Pancreas (tissue), 10 donors: ENCODE results near the gene FAM193A. TPM values are rescaled to one million over a fixed set of nuclear protein-coding genes. Genes with fewer than 3 reads are reported as not detected.
"Not testable (repeated sequence)": the region's sequence is repeated elsewhere in the genome, so short reads cannot be mapped to it uniquely, and the experiment has no call there.

Source experiments
- ATAC-seq, 4 donors: fragments of 200-7000 bp; cut with Tn5 transposase; one replicate each; pipeline versions ENCODE4 v1.8.0 to v1.9.1; 2020; ENCODE audit warnings: mild to moderate bottlenecking in 4 of 4, moderate library complexity in 4 of 4
- DNase-seq, 6 donors: peaks; one replicate each; pipeline ENCODE4 v3.0.0-alpha.2; 2020
- FAIRE-seq: peaks from 2 replicates; lab custom pipeline; 2012; peaks lifted over from hg19 to GRCh38; lab: Jason Lieb, UNC
- H3K27ac ChIP-seq, 4 donors: fragments of 200-600 bp; sonication (generic); 1 replicate in 3 of 4; 2 replicates in 1 of 4; pipeline versions ENCODE4 v1.5.0 to v1.8.0; 2020
- H3K27me3 ChIP-seq, 4 donors: fragments of 200-600 bp; one replicate each; pipeline ENCODE4 v1.8.0; 2021
- H3K36me3 ChIP-seq, 3 donors: fragments of 200-600 bp; sonication (generic) in 1 of 3; one replicate each; pipeline versions ENCODE4 v1.5.0 to v1.8.0; 2020 to 2021
- H3K4me1 ChIP-seq, 3 donors: fragments of 200-600 bp; one replicate each; pipeline ENCODE4 v1.8.0; 2021
- H3K4me3 ChIP-seq, 4 donors: fragments of 200-600 bp; sonication (generic) in 2 of 4; one replicate each; pipeline versions ENCODE4 v1.5.0 to v1.8.0; 2020 to 2021
- H3K9me3 ChIP-seq, 4 donors: fragments of 200-600 bp; one replicate each; pipeline ENCODE4 v1.8.0; 2021
- WGBS, 2 donors: extraction: QIAGEN DNeasy Blood & Tissue Kit; methylation state at CpG; one replicate each; pipeline ENCODE4 v1.1.7; 2013; 5-methylcytosine and 5-hydroxymethylcytosine counted together
- intact Hi-C, 3 donors: fragments of 100-400 bp; cut with DNase I; formaldehyde crosslinking; loops; one replicate each; pipeline versions ENCODE4 v1.11.1 to v1.14.2; 2022
- polyA plus RNA-seq, 2 donors: library from polyadenylated mRNA; stranded (reverse); fragments of 200-250 nt; gene quantifications; one replicate each; pipeline ENCODE4 v1.2.3, GENCODE V29; 2013
- total RNA-seq, 6 donors: library from RNA; stranded (reverse); fragmentation: NEBNext Ultra II Directional in 4 of 6; extraction: Animal tissue kit (Norgen Biotek cat#: 25700) in 4 of 6; gene quantifications; one replicate each; pipeline versions ENCODE4 v1.2.1 to v1.2.4, GENCODE V29; 2021 to 2023
- TF ChIP-seq, protein P1 (sequence below), 4 donors: fragments of 200-600 bp; sonication (generic) in 3 of 4; IDR thresholded peaks; one replicate each; pipeline versions ENCODE4 v1.5.0 to v1.8.0; 2021; ENCODE audit warnings: antibody characterized with exemption in 4 of 4
- donor health status: healthy with polysubstance abuse.
- donor health status: DM: no; HTN: no; CAD: no; lungs with moderate emphysema.
- donor health status: DM: no; HTN: no; CAD: no.
- donor health status: control.
- donor health status: control.
- donor health status: Bipolar disorder and iron deficiency.
- donor health status: DM: yes; HTN: yes; CAD: no.
- donor health status: DM: no; HTN: no; CAD: no.
- donor health status: DM: no; HTN: no; CAD: no.
- donor health status: DM: yes; HTN: yes; CAD: no.

The FAM193A gene
- total and polyA plus RNA-seq, 8 donors: 10.1 to 17.0 (median 10.7) TPM

GRCh38 chr4:2588259-2588658 is 51.8 kb downstream of the FAM193A start:
- 82 to 83% methylated on average over 3 of the region's 3 CpGs for WGBS, 2 donors
- intact Hi-C loops: no loop called here

GRCh38 chr4:2591189-2591588 is 54.7 kb downstream of the FAM193A start:
- ATAC-seq (peak in 3 of 4 donors; percentile 38 to 64 (median 49)), FAIRE-seq (no peak), DNase-seq (no peak)
- no peaks in the 10 kb centered on the region for H3K27me3 ChIP-seq
- H3K36me3 ChIP-seq: no peaks in the 10 kb centered on the region
- peaks cover 11 to 13% (median 12%) of the 10 kb centered on the region in 3 donors for H3K4me1 ChIP-seq
- intact Hi-C loops: no loop called here
- no peaks in the 10 kb centered on the region for H3K9me3 ChIP-seq
- TF ChIP-seq, protein P1, sequence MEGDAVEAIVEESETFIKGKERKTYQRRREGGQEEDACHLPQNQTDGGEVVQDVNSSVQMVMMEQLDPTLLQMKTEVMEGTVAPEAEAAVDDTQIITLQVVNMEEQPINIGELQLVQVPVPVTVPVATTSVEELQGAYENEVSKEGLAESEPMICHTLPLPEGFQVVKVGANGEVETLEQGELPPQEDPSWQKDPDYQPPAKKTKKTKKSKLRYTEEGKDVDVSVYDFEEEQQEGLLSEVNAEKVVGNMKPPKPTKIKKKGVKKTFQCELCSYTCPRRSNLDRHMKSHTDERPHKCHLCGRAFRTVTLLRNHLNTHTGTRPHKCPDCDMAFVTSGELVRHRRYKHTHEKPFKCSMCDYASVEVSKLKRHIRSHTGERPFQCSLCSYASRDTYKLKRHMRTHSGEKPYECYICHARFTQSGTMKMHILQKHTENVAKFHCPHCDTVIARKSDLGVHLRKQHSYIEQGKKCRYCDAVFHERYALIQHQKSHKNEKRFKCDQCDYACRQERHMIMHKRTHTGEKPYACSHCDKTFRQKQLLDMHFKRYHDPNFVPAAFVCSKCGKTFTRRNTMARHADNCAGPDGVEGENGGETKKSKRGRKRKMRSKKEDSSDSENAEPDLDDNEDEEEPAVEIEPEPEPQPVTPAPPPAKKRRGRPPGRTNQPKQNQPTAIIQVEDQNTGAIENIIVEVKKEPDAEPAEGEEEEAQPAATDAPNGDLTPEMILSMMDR (IDR thresholded peaks at IDR 0.05): no peak
- WGBS, 2 donors: 64 to 70% methylated on average over 8 of the region's 8 CpGs
- no peak overlapping the region for H3K4me3 ChIP-seq
- H3K27ac ChIP-seq: no peak overlapping the region

More at GRCh38 chr4:2588259-2588658, 51.8 kb downstream of the FAM193A start:
- ATAC-seq (no peak), FAIRE-seq (no peak), DNase-seq (no peak)
- H3K9me3 ChIP-seq: no peaks in the 10 kb centered on the region
- TF ChIP-seq, protein P1 (IDR thresholded peaks at IDR 0.05): no peak
- H3K27me3 ChIP-seq: no peaks in the 10 kb centered on the region
- no peaks in the 10 kb centered on the region for H3K36me3 ChIP-seq
- peaks cover 16 to 23% (median 19%) of the 10 kb centered on the region in 3 donors for H3K4me1 ChIP-seq
- no peak overlapping the region for H3K27ac ChIP-seq
- H3K4me3 ChIP-seq: no peak overlapping the region

DNA sequence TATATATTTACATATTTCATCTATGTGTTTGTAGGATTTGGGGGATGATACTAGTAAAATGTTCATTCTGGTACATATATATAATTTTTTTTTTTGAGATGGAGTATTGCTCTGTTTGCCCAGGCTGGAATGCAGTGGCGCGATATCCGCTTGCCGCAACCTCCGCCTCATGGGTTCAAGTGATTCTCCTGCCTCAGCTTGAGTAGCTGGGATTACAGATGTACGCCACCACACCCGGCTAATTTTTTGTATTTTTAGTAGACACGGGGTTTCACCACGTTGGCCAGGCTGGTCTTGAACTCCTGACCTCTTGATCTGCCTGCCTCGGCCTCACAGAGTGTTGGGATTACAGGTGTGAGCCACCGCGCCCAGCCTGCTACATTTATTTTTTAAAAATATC is 55.6 kb downstream of the FAM193A start:
- H3K27ac ChIP-seq, DNase-seq, ATAC-seq, H3K27me3 ChIP-seq, H3K36me3 ChIP-seq, H3K4me3 ChIP-seq, intact Hi-C loops, H3K9me3 ChIP-seq, FAIRE-seq: not testable (repeated sequence)
- 93 to 96% methylated on average over 12 of the region's 12 CpGs for WGBS, 2 donors
- peaks cover 13 to 15% (median 13%) of the 10 kb centered on the region in 3 donors for H3K4me1 ChIP-seq

DNA sequence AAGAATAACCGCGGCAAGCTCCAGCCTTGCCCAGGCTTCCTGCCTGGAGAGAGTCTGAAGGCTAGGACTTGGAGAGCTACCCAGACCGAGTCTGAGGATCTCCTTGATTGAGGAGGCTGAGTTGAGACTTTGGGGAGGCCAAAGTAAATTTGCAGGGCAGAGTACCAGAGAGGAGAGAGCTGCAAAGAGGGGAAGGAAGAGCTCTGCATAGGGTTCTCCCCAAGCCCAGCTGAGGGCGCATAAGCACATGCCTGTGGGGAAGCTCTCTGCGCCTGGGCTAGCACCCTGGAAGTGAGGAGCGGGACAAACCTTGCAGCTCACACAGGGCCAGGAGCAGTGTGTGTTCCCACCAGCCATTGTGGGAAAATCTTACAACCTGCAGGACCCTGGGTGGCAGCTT is 56.1 kb downstream of the FAM193A start:
- Histone ChIP-seq H3K9me3 (no peaks in the 10 kb centered on the region), H3K27ac (no peak overlapping the region), H3K4me3 (no peak overlapping the region), H3K4me1 (peaks cover 13 to 21% (median 18%) of the 10 kb centered on the region in 3 donors), H3K27me3 (no peaks in the 10 kb centered on the region), H3K36me3 (no peaks in the 10 kb centered on the region)
- ATAC-seq (peak in 2 of 4 donors; percentile 13 to 30), FAIRE-seq (no peak), DNase-seq (no peak)
- intact Hi-C loops: no loop called here
- TF ChIP-seq, protein P1 (IDR thresholded peaks at IDR 0.05): no peak
- 76 to 82% methylated on average over 6 of the region's 6 CpGs for WGBS, 2 donors

- Histone ChIP-seq H3K4me1 (peaks cover 13 to 24% (median 22%) of the 10 kb centered on the region in 3 donors), H3K4me3 (no peak overlapping the region), H3K36me3 (no peaks in the 10 kb centered on the region), H3K9me3 (no peaks in the 10 kb centered on the region), H3K27ac (no peak overlapping the region), H3K27me3 (no peaks in the 10 kb centered on the region)
- 50 to 51% methylated on average over 5 of the region's 5 CpGs for WGBS, 2 donors
- TF ChIP-seq, protein P1 (IDR thresholded peaks at IDR 0.05): no peak
- FAIRE-seq (no peak), ATAC-seq (peak in 2 of 4 donors; percentile 13 to 15), DNase-seq (no peak)
- intact Hi-C loops: no loop called here
Observed at GRCh38 chr4:2593003-2593402, 56.6 kb downstream of the FAM193A start.
